ENCODE measurements around the gene USP21.

GRCh38 chr1:161127649-161128048, 31.7 kb upstream of the USP21 start:
- no peak for TF ChIP-seq EZH2phosphoT487 (IDR thresholded peaks at IDR 0.05; ENCODE audit: insufficient read depth, low read depth)
- no peak for TF ChIP-seq EZH2 (IDR thresholded peaks at IDR 0.05; ENCODE audit: insufficient read depth, poor library complexity, severe bottlenecking)
